Hepatocyte (in vitro differentiated cells): ENCODE measurements around the gene FHIP1B.

Experiments used
- CTCF ChIP-seq: fragments of 200-600 bp; sonication (generic); IDR thresholded peaks from 2 replicates; pipeline ENCODE4 v1.5.1; 2016; ENCODE audit warnings: antibody characterized with exemption, mild to moderate bottlenecking; ENCODE audit not compliant: poor library complexity
- EZH2 ChIP-seq: fragments of 200-600 bp; sonication (generic); IDR thresholded peaks from 2 replicates; pipeline ENCODE4 v1.6.1; 2016; ENCODE audit warnings: antibody characterized with exemption, mild to moderate bottlenecking, borderline replicate concordance
- EZH2phosphoT487 ChIP-seq: fragments of 200-600 bp; sonication (generic); IDR thresholded peaks from one replicate; pipeline ENCODE4 v1.6.1; 2018; ENCODE audit warnings: antibody characterized with exemption, mild to moderate bottlenecking, low read depth, moderate library complexity; ENCODE audit not compliant: unreplicated experiment, severe bottlenecking

DNA sequence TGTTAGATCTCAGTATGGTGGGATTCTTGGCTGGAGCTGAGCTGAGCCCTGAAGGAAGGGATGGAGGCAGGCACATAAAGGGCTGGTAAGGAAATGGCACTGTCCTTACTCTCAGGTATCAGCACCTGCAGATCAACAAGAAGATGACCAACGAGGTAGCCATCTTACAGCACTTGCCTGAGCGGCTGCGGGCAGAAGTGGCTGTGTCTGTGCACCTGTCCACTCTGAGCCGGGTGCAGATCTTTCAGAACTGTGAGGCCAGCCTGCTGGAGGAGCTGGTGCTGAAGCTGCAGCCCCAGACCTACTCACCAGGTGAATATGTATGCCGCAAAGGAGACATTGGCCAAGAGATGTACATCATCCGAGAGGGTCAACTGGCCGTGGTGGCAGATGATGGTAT lies 6.9 kb upstream of the FHIP1B start:
- TF ChIP-seq CTCF, result no peak
- no peak for TF ChIP-seq EZH2
- TF ChIP-seq EZH2phosphoT487, result no peak
